CD4-positive, alpha-beta T cell treated with Interleukin-15 for 1 hour (primary cell): Measurements from ENCODE around the gene XRRA1.
"Not testable (repeated sequence)": the region's sequence is repeated elsewhere in the genome, so short reads cannot be mapped to it uniquely, and the experiment has no call there.

Experiments
- DNase-seq: peaks from one replicate; pipeline ENCODE4 v3.0.0-alpha.2; 2020

XRRA1 gene

GRCh38 chr11:74895340-74896116 lies 53.4 kb downstream of the XRRA1 start:
- DNase-seq: no peak

GRCh38 chr11:74893015-74893414 lies 55.9 kb downstream of the XRRA1 start:
- not testable (repeated sequence) for DNase-seq

- no peak for DNase-seq
These were observed 71.8 kb downstream of the XRRA1 start for GRCh38 chr11:74877132-74877531.

- DNase-seq: no peak
These were observed 77.9 kb downstream of the XRRA1 start for GRCh38 chr11:74871037-74871436.

GRCh38 chr11:74870485-74870884 lies 78.4 kb downstream of the XRRA1 start:
- no peak for DNase-seq

GRCh38 chr11:74866557-74866956 lies 82.3 kb downstream of the XRRA1 start:
- no peak for DNase-seq

GRCh38 chr11:74863410-74863809 lies 85.5 kb downstream of the XRRA1 start:
- DNase-seq: no peak

GRCh38 chr11:74860743-74861142 lies 88.1 kb downstream of the XRRA1 start:
- DNase-seq: no peak

- no peak for DNase-seq
These were observed 95.7 kb downstream of the XRRA1 start for GRCh38 chr11:74853223-74853622.

- DNase-seq: no peak
These were observed 99.1 kb downstream of the XRRA1 start for GRCh38 chr11:74849525-74850391.

GRCh38 chr11:74847895-74848294 lies 101.0 kb downstream of the XRRA1 start:
- DNase-seq: no peak

GRCh38 chr11:74847395-74847794 lies 101.5 kb downstream of the XRRA1 start:
- no peak for DNase-seq

- no peak for DNase-seq
These were observed 102.1 kb downstream of the XRRA1 start for GRCh38 chr11:74846770-74847169.

- no peak for DNase-seq
These were observed 102.8 kb downstream of the XRRA1 start for GRCh38 chr11:74845978-74846517.

- DNase-seq: no peak
These were observed 104.0 kb downstream of the XRRA1 start for GRCh38 chr11:74844865-74845264.

- no peak for DNase-seq
These were observed 104.8 kb downstream of the XRRA1 start for GRCh38 chr11:74844072-74844471.

- DNase-seq: no peak
These were observed 105.9 kb downstream of the XRRA1 start for GRCh38 chr11:74842967-74843366.

GRCh38 chr11:74840486-74840885 lies 108.4 kb downstream of the XRRA1 start:
- no peak for DNase-seq

- DNase-seq: no peak
These were observed 108.9 kb downstream of the XRRA1 start for GRCh38 chr11:74839971-74840370.

- DNase-seq: no peak
These were observed 109.4 kb downstream of the XRRA1 start for GRCh38 chr11:74839446-74839845.

- no peak for DNase-seq
These were observed 110.7 kb downstream of the XRRA1 start for GRCh38 chr11:74838188-74838587.

GRCh38 chr11:74837191-74837590 lies 111.7 kb downstream of the XRRA1 start:
- DNase-seq: no peak

- DNase-seq: no peak
These were observed 122.0 kb downstream of the XRRA1 start for GRCh38 chr11:74826901-74827300.

GRCh38 chr11:74825596-74825995 lies 123.3 kb downstream of the XRRA1 start:
- DNase-seq: not testable (repeated sequence)
